Measurements from ENCODE around the gene SIPA1L3.

Gene SIPA1L3

GRCh38 chr19:37977992-37978391 lies 71.0 kb downstream of the SIPA1L3 start:
- DNase-seq = peak; percentile 35

- peak; percentile 64 for DNase-seq
These were observed 72.6 kb downstream of the SIPA1L3 start for GRCh38 chr19:37979547-37980082.

GRCh38 chr19:37980419-37981170 lies 73.6 kb downstream of the SIPA1L3 start:
- DNase-seq = no peak

GRCh38 chr19:37981785-37982475 lies 74.9 kb downstream of the SIPA1L3 start:
- no peak for DNase-seq

GRCh38 chr19:37982655-37983054 lies 75.6 kb downstream of the SIPA1L3 start:
- DNase-seq = no peak

- DNase-seq = no peak
These were observed 76.1 kb downstream of the SIPA1L3 start for GRCh38 chr19:37983153-37983552.

- DNase-seq = no peak
These were observed 76.9 kb downstream of the SIPA1L3 start for GRCh38 chr19:37983916-37984315.

- no peak for DNase-seq
These were observed 79.2 kb downstream of the SIPA1L3 start for GRCh38 chr19:37986048-37986750.

GRCh38 chr19:37987356-37988332 lies 80.6 kb downstream of the SIPA1L3 start:
- DNase-seq = no peak

- no peak for DNase-seq
These were observed 82.0 kb downstream of the SIPA1L3 start for GRCh38 chr19:37988758-37989635.

GRCh38 chr19:37989855-37990254 lies 82.8 kb downstream of the SIPA1L3 start:
- no peak for DNase-seq

GRCh38 chr19:37990362-37990761 lies 83.4 kb downstream of the SIPA1L3 start:
- DNase-seq = peak; percentile 28

- no peak for DNase-seq
These were observed 84.3 kb downstream of the SIPA1L3 start for GRCh38 chr19:37991176-37991835.

- peak; percentile 79 for DNase-seq
These were observed 84.8 kb downstream of the SIPA1L3 start for GRCh38 chr19:37991841-37992248.

GRCh38 chr19:37992761-37993160 lies 85.8 kb downstream of the SIPA1L3 start:
- DNase-seq = no peak

- DNase-seq = no peak
These were observed 87.8 kb downstream of the SIPA1L3 start for GRCh38 chr19:37994823-37995130.

GRCh38 chr19:37995346-37995745 lies 88.3 kb downstream of the SIPA1L3 start:
- DNase-seq = no peak

- peak; percentile 86 for DNase-seq
These were observed 90.9 kb downstream of the SIPA1L3 start for GRCh38 chr19:37997911-37998344.

GRCh38 chr19:37998801-37999308 lies 91.8 kb downstream of the SIPA1L3 start:
- no peak for DNase-seq

Measured in NCI-H226 (cell line).